ENCODE data around the gene DLL3.

Gene DLL3

DNA sequence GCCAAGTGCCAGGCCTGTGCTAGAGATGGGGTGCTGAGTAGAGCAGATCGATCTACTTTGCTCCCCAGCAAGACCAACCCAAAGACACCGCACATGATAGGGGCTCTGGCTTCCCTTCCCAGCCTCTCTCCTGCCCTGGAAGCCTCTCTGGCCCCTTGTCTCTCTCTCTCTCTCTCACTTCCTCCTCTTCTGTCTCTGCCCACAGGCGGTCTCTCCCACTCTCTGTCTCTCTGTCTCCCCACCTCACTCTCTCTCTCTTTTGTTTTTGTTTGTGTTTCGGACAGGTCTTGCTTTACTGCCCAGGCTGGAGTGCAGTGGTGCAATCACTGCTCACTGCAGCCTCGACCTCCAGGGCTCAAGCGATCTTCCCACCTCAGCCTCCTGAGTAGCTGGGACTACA is 17.5 kb downstream of the DLL3 start:
- no peak for DNase-seq (ENCODE audit: low read depth)

DNA sequence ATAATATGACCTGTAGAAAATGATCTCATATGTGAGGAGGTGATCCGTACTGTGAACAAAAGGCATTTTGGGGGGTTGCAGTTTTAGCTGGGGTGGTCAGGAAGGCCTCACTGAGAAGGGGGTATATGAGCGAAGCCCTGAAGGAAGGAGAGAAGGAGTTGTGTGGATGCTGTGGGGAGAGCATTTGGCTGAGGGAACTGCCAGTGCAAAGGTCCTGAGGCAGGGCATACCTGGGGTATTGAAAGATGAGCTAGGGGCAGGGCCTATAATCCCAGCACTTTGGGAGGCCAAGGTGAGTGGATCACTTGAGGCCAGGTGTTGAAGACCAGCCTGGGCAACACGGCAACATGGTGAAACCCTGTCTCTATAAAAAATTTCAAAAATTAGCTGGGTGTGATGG is 18.7 kb downstream of the DLL3 start:
- DNase-seq (ENCODE audit: low read depth) = no peak

DNA sequence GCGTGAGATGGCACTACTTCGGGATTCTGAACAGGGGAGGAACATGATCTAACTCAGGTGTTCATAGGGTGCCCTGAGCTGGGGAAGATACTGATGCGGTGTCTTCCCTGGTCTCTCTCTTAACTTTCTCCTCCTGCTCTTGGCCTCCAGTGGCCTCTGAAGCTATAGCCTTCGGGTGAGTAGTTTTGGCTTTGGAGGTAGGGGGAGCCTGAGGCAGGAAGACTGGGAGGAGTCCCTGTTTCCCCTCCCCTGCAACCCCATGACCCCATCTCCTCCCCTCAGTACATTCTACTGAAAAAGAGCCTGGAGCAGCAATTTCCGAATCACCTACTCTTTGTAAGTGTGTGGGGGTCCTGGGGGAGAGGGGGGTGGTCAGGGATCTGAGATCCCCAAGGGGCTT is 19.7 kb downstream of the DLL3 start:
- no peak for DNase-seq (ENCODE audit: low read depth)

DNA sequence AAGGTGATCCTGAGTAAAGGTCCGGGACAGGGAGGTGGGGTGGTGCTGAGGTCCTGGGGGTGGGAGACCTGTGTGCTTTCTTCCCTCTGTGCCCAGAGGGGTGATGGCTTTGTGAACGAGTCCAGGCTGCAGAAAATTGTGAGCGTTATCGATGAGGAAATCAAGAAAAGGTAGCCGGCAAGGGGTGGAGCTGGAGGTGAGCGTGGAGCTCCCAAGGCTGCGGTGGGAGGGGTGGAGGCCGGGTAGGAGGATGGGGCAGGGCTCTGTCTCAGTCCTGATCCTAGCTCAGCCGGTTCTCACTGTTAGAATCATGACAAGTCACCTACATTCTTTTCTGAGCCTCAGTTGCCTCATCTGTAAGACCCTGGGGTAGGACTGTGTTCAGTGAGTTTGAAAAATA is 20.2 kb downstream of the DLL3 start:
- no peak for DNase-seq (ENCODE audit: low read depth)

DNA sequence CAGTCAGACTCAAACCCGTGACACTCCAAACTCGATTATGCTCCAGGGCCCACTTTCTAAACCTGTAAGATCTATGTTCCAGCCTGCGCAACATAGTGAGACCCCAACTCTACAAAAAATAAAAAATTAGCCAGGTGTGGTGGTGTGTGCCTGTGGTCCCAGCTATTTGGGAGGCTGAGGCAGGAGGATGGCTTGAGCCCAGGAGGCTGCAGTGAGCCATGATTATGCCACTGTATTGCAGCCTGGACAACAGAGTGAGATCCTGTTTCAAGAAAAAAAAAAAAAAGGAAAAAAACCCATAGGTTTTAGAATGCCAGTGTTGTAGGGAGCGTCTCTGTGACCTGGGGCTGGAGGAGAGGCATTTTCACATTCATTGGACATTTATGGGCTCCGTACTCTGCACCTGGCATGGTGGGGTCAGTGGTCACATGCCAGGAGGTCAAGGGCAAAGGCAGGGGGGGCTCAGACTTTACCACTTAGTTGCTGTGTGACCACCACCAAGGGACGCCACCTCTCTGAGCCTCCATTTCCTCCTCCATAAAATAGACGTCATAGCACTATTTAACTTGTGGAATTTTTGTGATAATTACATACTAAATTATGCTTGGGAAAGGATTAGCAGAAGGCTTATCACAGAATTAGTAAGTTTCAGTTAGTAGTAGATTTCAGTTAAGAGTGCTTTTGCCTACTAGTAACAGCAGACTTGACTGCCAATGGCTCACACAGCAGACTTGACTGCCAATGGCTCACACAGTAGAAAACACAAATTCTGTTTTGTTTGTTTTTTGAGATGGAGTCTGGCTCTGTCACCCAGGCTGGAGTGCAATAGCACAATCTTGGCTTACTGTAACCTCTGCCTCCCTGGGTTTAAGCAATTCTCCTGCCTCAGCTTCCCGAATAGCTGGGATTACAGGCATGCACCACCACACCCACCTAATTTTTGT is 22.1 kb downstream of the DLL3 start:
- DNase-seq (ENCODE audit: low read depth) = no peak

DNA sequence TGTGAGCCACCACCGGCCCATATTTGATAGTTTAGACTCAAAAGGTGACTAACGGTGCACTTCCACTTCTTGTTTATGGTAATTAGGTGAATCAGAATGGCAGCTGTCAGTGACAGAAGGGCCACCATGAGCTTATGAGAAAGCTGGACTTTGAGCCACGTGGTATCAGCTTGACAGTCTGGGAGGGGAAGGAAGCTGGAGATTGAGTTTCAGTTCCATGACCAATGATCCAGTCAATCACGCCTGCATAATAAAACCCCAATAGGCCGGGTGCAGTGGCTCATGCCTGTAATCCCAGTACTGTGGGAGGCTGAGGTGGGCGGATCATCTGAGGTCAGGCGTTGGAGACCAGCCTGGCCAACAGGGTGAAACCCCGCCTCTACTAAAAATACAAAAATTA is 25.7 kb downstream of the DLL3 start:
- no peak for DNase-seq (ENCODE audit: low read depth)

DNA sequence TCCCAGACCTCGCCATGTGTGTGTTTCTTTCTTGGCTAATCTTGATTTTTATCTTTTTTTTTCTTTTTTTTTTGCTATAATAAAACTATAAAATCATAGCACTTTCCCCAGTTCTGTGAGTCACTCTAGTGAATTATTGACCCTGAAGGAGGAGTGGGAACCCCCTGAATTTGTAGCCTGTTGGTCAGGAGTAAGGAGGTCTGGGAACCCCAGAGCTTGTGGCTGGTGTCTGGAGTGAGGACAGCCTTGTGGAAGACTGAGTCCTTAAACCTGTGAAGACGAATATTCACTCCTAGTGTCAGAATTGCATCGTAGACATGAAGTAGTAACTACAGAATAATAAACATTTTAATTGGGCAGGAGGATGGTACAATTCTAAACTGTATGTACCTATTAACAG is 26.5 kb downstream of the DLL3 start:
- no peak for DNase-seq (ENCODE audit: low read depth)

DNA sequence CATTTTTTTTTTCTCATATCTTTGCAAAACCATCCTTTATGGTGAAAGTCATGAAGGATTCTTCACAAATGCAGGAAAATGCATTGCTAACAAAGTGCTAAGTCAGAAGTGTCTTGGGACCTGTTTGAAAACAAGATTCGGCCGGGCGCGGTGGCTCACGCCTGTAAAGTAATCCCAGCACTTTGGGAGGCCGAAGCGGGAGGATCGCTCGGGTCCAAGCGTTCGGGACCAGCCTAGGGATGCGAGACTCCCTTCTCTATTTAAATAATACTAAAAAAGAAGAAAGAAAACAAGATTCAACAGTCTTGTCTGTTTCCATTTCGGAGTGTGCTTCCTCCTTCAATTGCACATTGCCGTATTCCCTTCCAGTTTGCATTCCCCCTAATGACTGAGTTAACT is 33.1 kb downstream of the DLL3 start:
- no peak for DNase-seq (ENCODE audit: low read depth)

DNA sequence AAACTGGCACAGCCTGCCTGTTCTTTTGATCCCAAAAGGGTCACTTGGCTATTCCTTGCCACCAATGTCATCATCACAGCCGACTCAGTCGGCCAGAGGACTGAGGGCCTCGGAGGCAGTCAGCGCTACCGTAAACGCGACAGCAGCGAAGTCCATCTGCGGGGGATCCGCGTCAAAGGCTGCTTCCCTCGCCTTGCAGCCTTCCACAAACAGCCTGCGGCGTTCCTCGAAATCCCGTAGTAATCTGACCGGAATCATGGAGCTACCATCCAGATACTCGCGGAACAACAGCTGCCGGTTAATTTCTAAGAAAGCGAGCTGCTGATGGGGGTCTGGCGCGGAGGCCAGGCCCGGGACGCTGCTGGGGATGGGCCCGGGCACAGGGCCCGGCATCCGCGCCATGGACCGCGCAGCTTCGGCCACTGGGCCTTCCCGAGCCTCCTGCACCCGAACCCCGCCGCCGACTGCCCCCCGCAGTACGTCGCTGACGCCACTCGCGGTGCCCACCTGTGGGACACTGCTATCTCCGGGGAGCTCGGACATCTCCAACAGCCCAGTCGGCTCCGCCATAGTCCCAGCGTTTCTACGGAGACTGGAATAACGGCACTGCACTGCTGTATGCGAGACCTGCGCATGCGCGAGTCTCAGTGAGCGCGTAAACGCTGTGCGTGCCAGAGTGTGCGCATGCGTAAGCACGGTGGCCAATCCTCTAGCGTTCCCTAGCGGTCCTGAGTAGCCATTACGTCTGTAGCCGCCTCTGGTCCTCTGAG is 33.7 kb downstream of the DLL3 start, which contains the start of gene EID2B:
TSS of gene EID2B (minus strand) at position 620 of the 770 bp plus-strand sequence. CDS start at position 570, 50 bp downstream.
- peak; percentile 89 for DNase-seq (ENCODE audit: low read depth)

DNA sequence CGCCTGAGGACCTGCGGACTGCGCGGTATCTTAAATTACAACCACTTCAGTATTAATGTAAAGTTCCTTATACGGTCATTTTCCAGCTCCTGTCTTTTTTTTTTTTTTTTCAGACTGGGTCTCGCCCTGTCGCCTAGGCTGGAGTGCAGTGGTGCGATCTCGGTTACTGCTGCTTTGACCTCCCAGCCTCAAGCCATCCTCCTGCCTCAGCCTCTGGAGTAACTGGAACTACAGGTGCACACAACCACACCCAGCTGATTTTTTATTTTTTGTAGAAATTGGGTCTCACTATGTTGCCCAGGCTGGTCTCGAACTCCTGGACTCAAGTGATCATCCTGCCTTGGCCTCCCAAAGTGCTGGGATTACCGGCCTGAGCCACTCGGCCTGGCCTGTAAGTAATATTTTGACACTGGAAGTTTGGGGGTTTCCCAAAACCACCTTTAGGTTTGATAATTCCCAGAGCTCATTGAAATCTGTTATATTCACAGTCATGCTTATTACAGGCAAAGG is 34.3 kb downstream of the DLL3 start:
- DNase-seq (ENCODE audit: low read depth) = no peak

DNA sequence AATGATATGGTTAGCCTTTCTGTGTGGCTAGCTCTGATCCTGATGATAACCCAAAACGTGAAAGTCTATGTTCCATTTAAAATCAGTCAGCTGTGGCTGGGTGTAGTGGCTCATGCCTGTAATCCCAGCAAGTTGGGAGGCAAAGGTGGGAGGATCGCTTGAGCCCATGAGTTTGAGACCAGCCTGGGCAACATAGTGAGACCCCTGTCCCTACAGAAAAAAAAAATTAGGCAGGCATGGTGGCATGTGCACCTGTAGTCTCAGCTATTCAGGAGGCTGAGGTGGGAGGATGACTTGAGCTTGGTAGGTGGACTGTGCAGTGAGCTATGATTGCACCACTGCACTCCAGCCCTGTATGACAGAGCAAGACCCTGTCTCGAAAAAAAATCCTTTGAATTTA is 35.0 kb downstream of the DLL3 start:
- DNase-seq (ENCODE audit: low read depth) = no peak

DNA sequence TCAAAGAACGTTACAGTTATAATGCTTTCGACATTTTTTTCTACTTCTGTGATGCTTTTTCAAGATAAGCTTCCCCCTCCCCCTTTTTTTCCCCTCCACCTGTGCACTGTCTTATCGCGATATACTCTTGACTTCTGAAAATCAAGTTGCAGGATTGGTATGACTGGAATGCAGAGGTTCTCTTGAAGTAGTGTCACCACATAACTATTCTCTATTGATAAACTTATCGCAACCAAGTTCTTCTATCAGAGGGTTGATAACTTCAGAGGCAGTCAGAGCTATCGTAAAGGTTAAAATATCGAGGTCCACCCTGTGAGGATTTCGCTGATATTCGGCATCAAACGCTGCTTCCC is 40.4 kb downstream of the DLL3 start:
- no peak for DNase-seq (ENCODE audit: low read depth)

DNA sequence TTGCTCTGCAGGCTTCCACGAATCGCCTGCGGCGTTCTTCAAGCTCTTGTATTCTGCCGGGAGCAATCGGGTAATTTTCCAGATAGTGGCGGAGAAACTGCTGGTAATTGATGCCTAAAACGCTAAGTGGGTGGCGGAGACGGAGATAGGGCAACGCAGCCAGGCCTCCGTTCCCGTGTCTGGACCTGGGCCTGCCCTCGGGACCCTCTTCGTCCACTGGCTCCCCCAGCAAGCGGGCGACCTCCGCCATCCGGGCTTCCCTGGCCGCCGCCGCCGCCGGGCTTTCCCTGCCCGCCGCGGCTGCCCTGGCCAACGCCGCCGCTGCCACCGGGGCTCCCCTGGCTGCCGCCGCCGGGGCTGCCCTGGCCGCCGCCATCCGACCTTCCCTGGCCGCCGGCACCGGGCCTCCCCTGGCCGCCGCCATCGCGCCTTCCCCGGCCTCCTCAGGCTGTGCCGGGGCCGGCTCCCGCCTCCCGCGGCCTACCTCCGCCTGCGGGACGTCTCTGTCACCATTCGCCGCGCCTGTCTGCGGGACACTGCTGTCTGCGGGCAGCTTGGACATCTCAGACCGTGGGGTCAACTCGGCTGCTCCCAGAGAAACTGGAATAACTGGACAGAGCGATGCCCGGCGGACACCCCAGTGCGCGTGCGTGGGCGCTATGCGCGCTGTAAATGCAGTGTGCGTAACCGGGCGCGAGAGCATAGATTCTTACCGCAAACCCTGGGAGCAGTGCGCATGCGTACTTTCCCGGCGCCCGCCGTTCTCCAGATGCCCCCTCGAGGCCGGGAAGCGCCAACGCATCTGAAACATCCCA is 41.0 kb downstream of the DLL3 start, which contains the start of gene EID2:
TSS of gene EID2 (minus strand) at position 644 of the 815 bp plus-strand sequence. CDS start at position 562, 82 bp downstream.
- peak; percentile 91 for DNase-seq (ENCODE audit: low read depth)

DNA sequence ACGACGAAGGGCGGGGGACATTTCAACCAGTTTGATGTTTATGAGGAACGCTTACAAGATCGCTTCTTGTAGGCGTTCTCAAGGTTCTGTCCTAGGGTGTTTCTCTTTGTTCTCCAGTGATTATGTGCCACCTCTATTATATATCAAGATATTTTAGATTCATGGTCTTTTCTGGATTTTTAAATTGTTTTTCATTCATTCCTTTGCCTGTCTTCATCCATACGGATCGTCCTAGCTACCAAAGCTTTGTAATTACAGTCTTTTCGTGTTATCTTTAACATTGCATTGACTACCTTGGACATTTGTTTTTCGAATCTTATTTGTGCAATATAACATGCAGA is 41.6 kb downstream of the DLL3 start:
- DNase-seq (ENCODE audit: low read depth) = no peak

DNA sequence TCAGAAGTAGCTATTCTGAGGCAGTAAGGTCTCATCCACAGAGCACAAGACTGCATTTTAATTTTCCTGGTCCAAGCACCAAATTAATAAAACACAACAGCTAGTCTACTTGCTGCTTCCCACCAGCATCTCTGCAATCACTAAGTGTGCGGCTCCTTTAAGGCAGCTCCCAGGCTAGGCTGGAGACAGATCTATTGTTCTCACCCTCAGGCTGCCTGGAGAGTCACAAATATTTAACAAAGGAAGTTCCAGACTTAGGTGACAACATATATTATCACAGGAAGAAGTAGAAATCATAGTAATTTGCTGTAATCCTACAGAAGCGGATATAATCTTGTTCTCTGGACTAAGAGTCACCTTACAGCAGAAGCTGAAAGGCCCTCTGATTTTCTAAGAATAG is 43.5 kb downstream of the DLL3 start:
- no peak for DNase-seq (ENCODE audit: low read depth)

DNA sequence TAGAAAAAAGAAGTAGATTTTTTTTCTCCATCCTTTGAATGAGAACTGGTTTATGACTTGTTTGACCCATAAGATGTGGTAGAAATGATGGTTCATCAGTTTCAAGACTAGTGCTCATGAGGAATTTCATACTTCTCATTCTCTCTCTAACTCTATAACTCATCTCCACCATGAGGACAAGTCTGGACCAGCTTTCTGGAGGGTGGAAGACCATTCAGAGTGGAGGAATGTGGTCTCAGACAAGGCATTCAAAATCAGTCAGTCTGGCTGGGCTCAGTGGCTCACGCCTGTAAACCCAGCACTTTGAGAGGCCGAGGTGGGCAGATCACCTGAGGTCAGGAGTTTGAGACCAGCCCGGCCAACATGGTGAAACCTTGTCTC is 44.7 kb downstream of the DLL3 start:
- no peak for DNase-seq (ENCODE audit: low read depth)

DNA sequence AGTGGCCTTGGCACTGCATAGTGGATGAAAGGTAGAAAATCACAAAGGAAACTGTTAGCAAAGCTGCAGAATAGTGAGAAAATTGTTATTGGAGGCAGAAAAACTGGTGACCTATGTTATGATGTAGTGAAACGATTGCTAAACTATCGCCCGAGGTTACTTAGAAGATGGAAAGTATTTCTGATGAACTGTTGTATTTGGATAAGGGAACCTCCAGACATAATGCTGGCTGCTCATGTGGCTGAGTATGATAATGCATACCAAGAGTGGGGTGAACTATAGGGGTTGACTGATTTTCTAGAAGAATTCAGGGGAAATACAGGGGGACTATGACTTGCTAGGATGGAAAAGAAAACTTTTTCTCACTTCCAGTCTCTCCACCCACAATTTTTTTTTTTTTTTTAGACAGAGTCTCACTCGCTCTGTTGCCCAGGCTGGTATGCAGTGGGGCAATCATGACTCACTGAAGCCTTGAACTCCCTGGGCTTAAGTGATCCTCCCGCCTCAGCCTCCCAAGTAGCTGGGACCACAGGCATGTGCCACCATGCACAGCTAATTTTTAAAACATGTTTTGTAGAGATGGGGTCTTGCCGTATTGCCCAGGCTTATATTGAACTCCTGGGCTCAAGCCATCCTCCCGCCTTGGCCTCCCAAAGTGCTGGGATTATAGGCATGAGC is 45.6 kb downstream of the DLL3 start:
- DNase-seq (ENCODE audit: low read depth) = peak; percentile 33

DNA sequence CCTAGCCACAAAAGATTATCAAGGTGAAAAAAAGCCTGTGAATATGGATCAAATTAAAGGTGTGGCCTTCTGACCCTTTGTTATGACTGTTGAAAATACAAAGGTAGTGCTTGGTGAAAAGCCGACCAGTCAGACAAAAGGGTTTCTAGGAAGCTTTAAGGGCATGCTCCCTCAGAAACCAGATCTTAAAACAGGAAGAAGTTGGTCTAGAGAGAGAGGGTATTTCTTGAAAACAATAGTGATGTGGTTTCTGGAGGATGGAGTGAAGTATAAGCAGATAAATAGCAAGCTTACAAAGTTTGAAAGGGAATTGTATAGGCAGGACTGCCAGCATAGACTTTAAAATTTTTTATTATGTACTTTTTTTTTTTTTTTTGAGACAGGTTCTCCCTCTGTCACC is 46.2 kb downstream of the DLL3 start:
- no peak for DNase-seq (ENCODE audit: low read depth)

DNA sequence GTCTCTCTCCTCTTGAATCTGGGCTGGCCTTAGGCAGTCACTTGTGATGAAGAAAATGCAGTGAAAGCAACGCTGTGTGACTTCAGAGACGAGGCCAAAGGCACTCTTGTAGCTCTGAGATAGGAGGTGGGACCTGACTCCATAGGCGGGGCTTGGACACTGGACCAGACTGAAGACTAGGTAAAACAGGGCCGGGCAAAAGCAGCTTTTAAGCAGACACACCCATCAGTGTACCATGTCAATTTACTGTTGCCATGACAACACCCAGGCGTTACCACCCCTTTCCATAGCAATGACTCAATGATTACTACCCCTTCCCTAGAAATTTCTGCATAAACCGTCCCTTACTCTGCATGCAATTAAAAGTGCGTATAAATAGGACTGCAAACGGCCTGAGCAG is 47.9 kb downstream of the DLL3 start:
- DNase-seq (ENCODE audit: low read depth) = no peak

DNA sequence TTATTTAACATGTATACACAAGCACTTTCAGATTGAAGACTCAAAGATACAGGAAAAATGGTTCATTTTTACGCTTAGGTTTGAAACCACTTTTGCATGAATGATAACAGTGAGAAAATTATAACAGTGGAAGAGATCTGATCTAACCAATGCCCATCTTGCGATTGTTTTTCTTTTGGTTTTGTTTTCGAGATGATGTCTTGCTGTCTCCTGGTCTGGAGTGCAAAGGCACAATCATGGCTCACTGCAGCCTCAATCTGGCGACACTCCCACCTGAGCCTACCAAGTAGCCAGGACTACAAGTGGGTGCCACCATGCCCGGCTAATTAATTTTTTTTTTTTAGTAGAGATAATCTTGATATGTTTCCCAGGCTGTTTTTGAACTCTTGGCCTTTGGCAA is 51.5 kb downstream of the DLL3 start:
- no peak for DNase-seq (ENCODE audit: low read depth)

DNA sequence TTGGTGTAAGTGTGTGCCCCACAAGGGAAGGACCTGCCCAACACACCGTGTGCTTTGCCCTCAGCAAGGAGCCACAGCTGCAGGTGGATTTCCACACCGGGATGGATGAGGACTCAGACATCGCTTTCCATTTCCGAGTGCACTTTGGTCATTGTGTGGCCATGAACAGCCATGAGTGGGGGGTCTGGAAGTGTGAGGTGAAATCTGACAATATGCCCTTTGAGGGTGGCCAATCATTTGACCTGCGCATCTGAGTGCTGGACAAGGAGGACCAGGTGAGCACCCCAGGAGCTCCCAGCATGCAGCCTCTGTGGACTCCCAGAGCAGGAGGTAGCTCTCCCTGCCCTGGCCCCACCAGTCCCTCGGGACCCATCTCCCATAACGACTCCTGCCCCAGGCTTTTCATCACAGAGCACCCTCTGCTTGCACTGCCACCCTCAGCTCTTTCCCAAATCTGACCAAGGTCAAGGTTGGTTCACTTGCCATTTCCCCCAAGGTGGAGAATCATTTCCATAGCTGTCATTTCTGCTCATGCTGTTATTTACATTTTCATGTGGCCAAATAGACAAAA is 54.4 kb downstream of the DLL3 start:
- no peak for DNase-seq (ENCODE audit: low read depth)

All from fibroblast of gingiva (primary cell).